ENCODE results near the gene RFESD. TPM values are rescaled to one million over a fixed set of nuclear protein-coding genes. Genes with fewer than 3 reads are reported as not detected.

RFESD gene
- total RNA-seq, 1 donor from 2014 or later = 1.7 TPM

DNA sequence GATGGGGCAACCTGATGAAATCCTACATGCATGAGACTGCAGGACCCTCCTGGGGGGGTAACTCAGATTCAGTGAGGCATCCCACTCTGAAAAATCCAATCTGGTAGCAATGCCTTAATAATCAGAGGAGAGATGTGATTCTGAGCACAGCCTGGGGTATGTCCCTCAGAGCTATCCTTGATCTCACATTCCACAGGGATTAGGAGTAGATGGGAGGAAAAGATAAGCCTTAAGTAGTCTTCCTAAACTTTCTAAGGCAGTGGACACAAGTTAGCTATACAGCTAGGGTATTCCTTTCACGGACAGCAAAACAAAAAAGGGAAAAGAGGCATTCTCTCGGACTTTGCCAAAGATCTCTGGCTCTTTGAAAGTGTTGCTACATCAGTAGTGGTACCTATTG lies 40.1 kb downstream of the RFESD start:
- H3K4me1 Mint-ChIP-seq (ENCODE audit: unreplicated experiment) = no peaks in the 10 kb centered on the region
- TF ChIP-seq, protein P1, sequence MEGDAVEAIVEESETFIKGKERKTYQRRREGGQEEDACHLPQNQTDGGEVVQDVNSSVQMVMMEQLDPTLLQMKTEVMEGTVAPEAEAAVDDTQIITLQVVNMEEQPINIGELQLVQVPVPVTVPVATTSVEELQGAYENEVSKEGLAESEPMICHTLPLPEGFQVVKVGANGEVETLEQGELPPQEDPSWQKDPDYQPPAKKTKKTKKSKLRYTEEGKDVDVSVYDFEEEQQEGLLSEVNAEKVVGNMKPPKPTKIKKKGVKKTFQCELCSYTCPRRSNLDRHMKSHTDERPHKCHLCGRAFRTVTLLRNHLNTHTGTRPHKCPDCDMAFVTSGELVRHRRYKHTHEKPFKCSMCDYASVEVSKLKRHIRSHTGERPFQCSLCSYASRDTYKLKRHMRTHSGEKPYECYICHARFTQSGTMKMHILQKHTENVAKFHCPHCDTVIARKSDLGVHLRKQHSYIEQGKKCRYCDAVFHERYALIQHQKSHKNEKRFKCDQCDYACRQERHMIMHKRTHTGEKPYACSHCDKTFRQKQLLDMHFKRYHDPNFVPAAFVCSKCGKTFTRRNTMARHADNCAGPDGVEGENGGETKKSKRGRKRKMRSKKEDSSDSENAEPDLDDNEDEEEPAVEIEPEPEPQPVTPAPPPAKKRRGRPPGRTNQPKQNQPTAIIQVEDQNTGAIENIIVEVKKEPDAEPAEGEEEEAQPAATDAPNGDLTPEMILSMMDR (IDR thresholded peaks at IDR 0.05) = no peak
- H3K27ac Mint-ChIP-seq (ENCODE audit: unreplicated experiment) = no peak overlapping the region
- peaks cover 5% of the 10 kb centered on the region for H3K9me3 Mint-ChIP-seq (ENCODE audit: unreplicated experiment)
- peaks cover 10% of the 10 kb centered on the region for H3K36me3 Mint-ChIP-seq (ENCODE audit: unreplicated experiment)
- H3K27me3 Mint-ChIP-seq (ENCODE audit: unreplicated experiment) = no peaks in the 10 kb centered on the region
- DNase-seq (ENCODE audit: extremely low spot score, unreplicated experiment) = no peak
- no peak overlapping the region for H3K4me3 Mint-ChIP-seq (ENCODE audit: unreplicated experiment)

DNA sequence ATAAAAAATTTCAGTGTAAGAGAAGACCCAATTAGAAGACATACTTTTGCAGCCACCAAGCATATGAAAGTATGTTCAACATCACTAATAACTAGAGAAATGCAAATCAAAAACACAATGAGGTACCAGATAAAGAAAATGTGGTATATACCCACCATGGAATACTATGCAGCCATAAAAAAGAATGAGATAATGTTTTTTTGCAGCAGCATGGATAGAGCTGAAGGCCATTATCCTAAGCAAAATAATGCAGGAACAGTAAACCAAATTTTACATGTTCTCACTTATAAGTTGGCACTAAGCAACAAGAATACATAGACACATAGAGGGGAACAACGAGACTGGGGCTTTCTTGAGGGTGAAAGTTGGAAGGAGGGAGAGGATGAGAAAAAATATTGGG lies 43.1 kb downstream of the RFESD start:
- DNase-seq (ENCODE audit: extremely low spot score, unreplicated experiment) = no peak
- Mint-ChIP-seq H3K4me1 (ENCODE audit: unreplicated experiment) (no peaks in the 10 kb centered on the region), H3K27me3 (ENCODE audit: unreplicated experiment) (no peaks in the 10 kb centered on the region), H3K27ac (ENCODE audit: unreplicated experiment) (no peak overlapping the region), H3K4me3 (ENCODE audit: unreplicated experiment) (no peak overlapping the region), H3K9me3 (ENCODE audit: unreplicated experiment) (peaks cover 5% of the 10 kb centered on the region), H3K36me3 (ENCODE audit: unreplicated experiment) (peaks cover 6% of the 10 kb centered on the region)
- TF ChIP-seq, protein P1 (IDR thresholded peaks at IDR 0.05) = no peak

DNA sequence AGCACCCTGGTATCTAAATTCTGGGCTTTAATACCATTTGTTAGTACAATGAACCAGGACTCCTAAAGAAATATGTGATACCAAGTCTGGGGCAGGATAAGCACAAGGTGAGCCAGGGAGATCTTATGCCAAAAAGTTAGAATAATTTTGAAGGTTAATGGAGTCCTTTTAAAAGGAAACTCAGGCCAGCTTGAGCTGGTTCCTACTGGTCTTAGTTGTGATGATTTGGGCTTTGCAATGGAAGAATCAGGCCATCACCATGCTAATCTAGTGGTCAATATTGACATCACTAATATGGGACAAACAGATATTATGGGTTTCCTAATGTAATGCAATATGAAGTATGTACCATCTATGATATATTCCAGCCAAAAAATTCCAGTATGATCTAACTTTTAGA lies 43.8 kb downstream of the RFESD start:
- H3K27ac Mint-ChIP-seq (ENCODE audit: unreplicated experiment) = no peak overlapping the region
- no peak overlapping the region for H3K4me3 Mint-ChIP-seq (ENCODE audit: unreplicated experiment)
- H3K36me3 Mint-ChIP-seq (ENCODE audit: unreplicated experiment) = peaks cover 4% of the 10 kb centered on the region
- H3K9me3 Mint-ChIP-seq (ENCODE audit: unreplicated experiment) = peaks cover 5% of the 10 kb centered on the region
- TF ChIP-seq, protein P1 (IDR thresholded peaks at IDR 0.05) = no peak
- no peaks in the 10 kb centered on the region for H3K4me1 Mint-ChIP-seq (ENCODE audit: unreplicated experiment)
- DNase-seq (ENCODE audit: extremely low spot score, unreplicated experiment) = no peak
- no peaks in the 10 kb centered on the region for H3K27me3 Mint-ChIP-seq (ENCODE audit: unreplicated experiment)

DNA sequence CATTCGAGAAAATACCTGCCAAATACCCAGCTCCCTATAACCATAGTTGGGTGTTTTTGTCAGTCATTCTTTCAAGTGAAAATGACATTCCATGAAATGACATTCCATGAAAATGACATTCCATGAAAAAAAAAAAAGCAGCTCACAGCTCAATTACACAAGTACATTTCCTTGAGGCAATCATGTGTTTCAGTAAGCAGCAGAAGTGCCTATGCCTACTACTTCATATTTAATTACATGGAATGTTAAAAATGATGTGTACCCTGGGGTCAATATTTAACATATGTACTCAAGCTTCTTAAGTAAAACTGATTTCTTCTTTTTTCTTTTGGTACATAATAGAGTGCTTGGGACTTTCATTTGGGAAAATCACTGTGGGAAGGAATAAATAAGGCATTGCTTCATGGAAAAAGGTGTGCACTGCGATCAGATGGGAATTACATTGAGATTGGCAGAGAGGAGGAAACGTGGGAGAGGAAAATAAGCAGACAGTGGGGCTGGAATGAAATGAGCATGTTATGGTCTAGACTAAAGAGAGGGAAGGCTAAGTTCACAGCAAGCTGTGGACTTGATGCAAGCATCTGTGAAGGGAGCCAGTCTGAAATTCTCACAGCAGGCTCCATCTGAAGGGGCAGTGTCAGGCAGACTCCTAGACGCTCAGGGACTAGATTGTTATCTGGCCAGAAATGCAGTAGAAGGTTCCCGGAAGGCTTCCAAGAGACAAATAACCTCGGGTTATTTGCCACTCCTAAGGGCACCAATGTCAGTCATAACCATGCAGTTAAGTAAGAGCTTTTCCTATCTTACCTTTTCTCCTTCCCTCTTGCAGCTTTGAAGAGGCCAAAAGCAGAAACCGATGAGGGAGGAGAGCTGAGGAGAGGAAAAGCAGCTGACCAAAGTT lies 51.5 kb downstream of the RFESD start:
- Mint-ChIP-seq H3K27me3 (ENCODE audit: unreplicated experiment) (no peaks in the 10 kb centered on the region), H3K4me3 (ENCODE audit: unreplicated experiment) (peak overlapping the region; percentile 12), H3K27ac (ENCODE audit: unreplicated experiment) (peak overlapping the region; percentile 82), H3K4me1 (ENCODE audit: unreplicated experiment) (peaks cover 34% of the 10 kb centered on the region), H3K9me3 (ENCODE audit: unreplicated experiment) (no peaks in the 10 kb centered on the region), H3K36me3 (ENCODE audit: unreplicated experiment) (peaks cover 5% of the 10 kb centered on the region)
- DNase-seq (ENCODE audit: extremely low spot score, unreplicated experiment) = no peak
- TF ChIP-seq, protein P1 (IDR thresholded peaks at IDR 0.05) = no peak

DNA sequence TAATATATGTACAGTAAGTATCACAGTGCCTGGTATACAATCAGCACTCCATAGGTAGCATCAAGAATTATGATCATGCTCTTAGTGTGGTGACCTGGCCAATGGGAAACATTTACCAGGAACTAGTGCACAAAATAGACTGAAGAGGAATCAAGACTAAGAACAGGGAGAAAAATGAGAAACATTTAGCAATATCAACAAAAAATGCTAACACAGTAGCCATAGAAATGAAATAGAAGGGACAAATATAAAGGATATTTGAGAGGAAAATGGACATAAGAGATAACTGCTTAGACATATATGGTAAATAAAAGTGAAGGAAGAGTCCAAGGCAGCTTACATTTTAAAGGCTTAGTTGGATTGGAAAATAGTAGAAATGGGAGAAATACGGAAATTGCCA lies 52.8 kb downstream of the RFESD start:
- TF ChIP-seq, protein P1 (IDR thresholded peaks at IDR 0.05) = no peak
- DNase-seq (ENCODE audit: extremely low spot score, unreplicated experiment) = no peak
- Mint-ChIP-seq H3K36me3 (ENCODE audit: unreplicated experiment) (peaks cover 5% of the 10 kb centered on the region), H3K27ac (ENCODE audit: unreplicated experiment) (no peak overlapping the region), H3K9me3 (ENCODE audit: unreplicated experiment) (no peaks in the 10 kb centered on the region), H3K27me3 (ENCODE audit: unreplicated experiment) (no peaks in the 10 kb centered on the region), H3K4me3 (ENCODE audit: unreplicated experiment) (no peak overlapping the region), H3K4me1 (ENCODE audit: unreplicated experiment) (peaks cover 44% of the 10 kb centered on the region)

Data from osteocyte (in vitro differentiated cells).